ENCODE measurements around the gene SNX18. TPM values are rescaled to one million over a fixed set of nuclear protein-coding genes. Genes with fewer than 3 reads are reported as not detected.

SNX18 gene
- total and polyA plus RNA-seq, 10 donors = 4.8 to 82.5 (median 68.1) TPM

- intact Hi-C loops (cut with DNase I; ENCODE audit: low total_unique reads) = no loop called here
- 36 to 69% (median 58%) methylated on average over 2 of the region's 2 CpGs for WGBS, 5 donors
- H3K27ac ChIP-seq = no peak overlapping the region
- H3K4me1 ChIP-seq = peaks cover 0 to 6% (median 0%) of the 10 kb centered on the region in 6 donors
- H3K27me3 ChIP-seq (replicated peaks in 1 of 7) = peaks cover 0 to 7% (median 0%) of the 10 kb centered on the region in 7 donors
- peaks cover 0 to under 1% (median 0%) of the 10 kb centered on the region in 8 donors for H3K9me3 ChIP-seq
- H3K4me3 ChIP-seq = no peak overlapping the region
- TF ChIP-seq POLR2A (IDR thresholded peaks at IDR 0.05) (no peak), POLR2AphosphoS5 (IDR thresholded peaks at IDR 0.05) (no peak), CTCF (IDR thresholded peaks at IDR 0.05 in 8 of 11, conservative IDR thresholded peaks at IDR 0.05 in 3 of 11) (no peak)
- H3K36me3 ChIP-seq = no peaks in the 10 kb centered on the region
- no peak for DNase-seq
These were observed 25.4 kb upstream of the SNX18 start for GRCh38 chr5:54492178-54492577.

DNA sequence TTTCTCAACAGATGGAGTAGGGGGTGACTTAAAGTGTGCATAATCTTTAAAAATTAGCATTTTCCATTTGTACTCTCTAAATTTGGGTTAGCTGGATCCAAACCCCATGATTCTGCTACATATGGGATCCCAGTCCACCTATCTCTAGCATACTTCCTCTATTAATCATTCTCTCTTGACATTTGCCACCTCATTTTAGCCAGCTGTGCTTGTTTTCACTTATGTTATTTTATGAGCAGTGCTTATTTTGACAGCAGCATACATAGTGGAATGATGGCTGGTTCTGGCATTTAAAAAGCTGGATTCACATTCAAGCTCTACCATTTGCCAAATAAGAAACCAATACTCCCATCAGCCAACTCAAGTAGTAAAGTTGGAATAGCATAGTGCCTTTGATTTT is 22.5 kb upstream of the SNX18 start:
- TF ChIP-seq CTCF (IDR thresholded peaks at IDR 0.05 in 8 of 11, conservative IDR thresholded peaks at IDR 0.05 in 3 of 11) (no peak), POLR2AphosphoS5 (IDR thresholded peaks at IDR 0.05) (no peak), POLR2A (IDR thresholded peaks at IDR 0.05) (no peak)
- H3K4me1 ChIP-seq = no peaks in the 10 kb centered on the region
- no peak for DNase-seq
- H3K27me3 ChIP-seq (replicated peaks in 1 of 7) = peaks cover 0 to 9% (median 0%) of the 10 kb centered on the region in 7 donors
- peaks cover 0 to 18% (median 10%) of the 10 kb centered on the region in 8 donors for H3K9me3 ChIP-seq
- H3K36me3 ChIP-seq = no peaks in the 10 kb centered on the region
- intact Hi-C loops (cut with DNase I; ENCODE audit: low total_unique reads) = no loop called here
- no peak overlapping the region for H3K27ac ChIP-seq
- H3K4me3 ChIP-seq = no peak overlapping the region

GRCh38 chr5:54514291-54514690 is 3.3 kb upstream of the SNX18 start:
- H3K36me3 ChIP-seq = peaks cover 0 to 6% (median 0%) of the 10 kb centered on the region in 6 donors
- WGBS, 5 donors = 30 to 41% (median 37%) methylated on average over 4 of the region's 4 CpGs
- no peak overlapping the region for H3K4me3 ChIP-seq
- TF ChIP-seq POLR2A (IDR thresholded peaks at IDR 0.05) (no peak), POLR2AphosphoS5 (IDR thresholded peaks at IDR 0.05) (no peak), CTCF (IDR thresholded peaks at IDR 0.05 in 8 of 11, conservative IDR thresholded peaks at IDR 0.05 in 3 of 11) (no peak)
- no peak overlapping the region for H3K27ac ChIP-seq
- no peaks in the 10 kb centered on the region for H3K9me3 ChIP-seq
- intact Hi-C loops (cut with DNase I; ENCODE audit: low total_unique reads) = no loop called here
- H3K4me1 ChIP-seq = peaks cover 15 to 24% (median 17%) of the 10 kb centered on the region in 6 donors
- DNase-seq = no peak
- H3K27me3 ChIP-seq (replicated peaks in 1 of 7) = no peaks in the 10 kb centered on the region

DNA sequence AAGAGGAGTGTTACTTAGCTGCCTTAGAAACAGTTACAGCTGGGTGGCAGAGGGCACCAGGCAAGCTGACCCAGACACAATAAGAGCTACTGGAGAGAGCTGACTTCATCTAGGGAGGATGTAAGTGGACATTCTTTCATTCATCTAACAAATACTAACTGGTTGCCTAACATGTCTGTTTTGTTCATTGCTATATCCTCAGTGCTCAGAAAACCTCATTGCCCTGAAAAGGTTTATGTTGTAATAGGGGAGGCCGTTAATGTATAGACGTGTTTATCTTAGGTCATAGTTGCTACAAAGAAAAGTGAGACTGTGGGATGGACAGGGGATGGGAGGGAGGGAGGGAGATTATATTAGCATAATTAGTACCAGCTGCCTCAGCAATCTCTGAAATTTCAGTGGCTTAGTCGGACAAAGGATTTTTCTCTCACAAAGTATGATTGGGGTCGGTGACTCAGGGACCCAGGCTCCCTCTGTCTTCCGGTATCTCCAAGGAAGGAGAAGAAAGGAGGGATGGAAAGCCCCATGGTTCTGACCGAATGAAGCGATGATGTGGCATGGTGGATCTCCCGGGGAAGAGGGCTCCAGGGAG is 2.6 kb upstream of the SNX18 start:
- Histone ChIP-seq H3K9me3 (no peaks in the 10 kb centered on the region), H3K27me3 (replicated peaks in 1 of 7) (no peaks in the 10 kb centered on the region), H3K4me1 (peaks cover 19 to 31% (median 23%) of the 10 kb centered on the region in 6 donors), H3K4me3 (no peak overlapping the region), H3K36me3 (peaks cover 0 to 7% (median 0%) of the 10 kb centered on the region in 6 donors), H3K27ac (no peak overlapping the region)
- WGBS, 5 donors = 73 to 86% (median 79%) methylated on average over 8 of the region's 8 CpGs
- no peak for DNase-seq
- TF ChIP-seq CTCF (IDR thresholded peaks at IDR 0.05 in 8 of 11, conservative IDR thresholded peaks at IDR 0.05 in 3 of 11) (no peak), POLR2A (IDR thresholded peaks at IDR 0.05) (no peak), POLR2AphosphoS5 (IDR thresholded peaks at IDR 0.05) (no peak)
- intact Hi-C loops (cut with DNase I; ENCODE audit: low total_unique reads) = loop anchor here (5.0 kb wide), 1 partner anchor 327 kb away; no protein-coding TSS in a partner anchor

All from spleen (tissue), 11 donors.